ENCODE measurements around the gene NAA15.
"Not testable (repeated sequence)": the region's sequence is repeated elsewhere in the genome, so short reads cannot be mapped to it uniquely, and the experiment has no call there.

The NAA15 gene

DNA sequence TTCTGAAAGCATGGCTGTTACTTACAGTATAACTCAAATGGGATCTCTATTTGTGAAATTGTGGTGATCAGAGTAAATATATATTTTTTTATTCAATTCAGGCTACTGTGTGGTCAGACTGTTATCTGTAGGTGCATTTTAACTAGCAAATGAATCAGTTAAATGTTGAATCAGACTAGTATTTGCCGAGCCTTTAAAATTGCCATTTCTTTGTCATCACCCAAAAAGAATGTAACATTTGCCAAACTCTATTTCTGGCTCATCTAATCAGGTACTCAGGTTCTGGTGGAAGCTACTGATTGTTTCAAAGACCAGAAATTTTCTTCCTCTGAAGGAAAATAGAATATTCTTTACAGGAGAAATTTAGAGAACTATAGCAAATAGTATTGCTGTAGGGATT lies 1.8 kb upstream of the NAA15 start:
- DNase-seq = no peak

DNA sequence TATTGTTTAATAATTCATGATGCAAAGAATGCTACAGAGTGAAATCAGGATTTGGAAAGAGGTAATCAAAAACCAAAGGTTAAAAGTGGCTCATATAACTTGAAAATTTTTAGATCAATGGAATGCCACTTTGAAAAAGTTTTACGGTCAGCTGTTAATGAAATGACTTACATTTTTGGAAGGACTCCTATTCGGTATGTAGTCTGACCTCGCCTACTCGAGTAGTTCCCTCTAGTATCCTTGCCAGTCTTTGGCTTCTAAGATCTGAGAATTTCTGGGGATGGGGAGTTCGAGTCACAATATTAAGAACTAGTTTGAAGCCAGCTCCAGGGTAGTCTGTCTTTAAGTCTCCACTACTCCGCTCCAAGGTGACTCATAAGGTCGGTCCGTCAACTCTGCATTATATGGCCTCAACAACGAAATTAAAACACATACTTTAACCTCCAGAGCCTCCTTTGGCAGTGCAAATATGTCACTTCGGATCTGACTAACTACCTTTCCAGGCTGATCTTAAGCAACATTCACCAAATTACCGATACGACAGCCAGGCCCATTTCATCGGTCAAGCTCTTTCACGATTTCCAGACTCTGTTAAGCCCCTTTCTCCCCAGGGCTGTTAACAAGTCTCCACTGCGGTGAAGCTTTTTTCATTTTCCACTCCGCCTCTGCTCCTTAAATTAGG lies 733 bp upstream of the NAA15 start:
- peak; percentile 9 for DNase-seq

DNA sequence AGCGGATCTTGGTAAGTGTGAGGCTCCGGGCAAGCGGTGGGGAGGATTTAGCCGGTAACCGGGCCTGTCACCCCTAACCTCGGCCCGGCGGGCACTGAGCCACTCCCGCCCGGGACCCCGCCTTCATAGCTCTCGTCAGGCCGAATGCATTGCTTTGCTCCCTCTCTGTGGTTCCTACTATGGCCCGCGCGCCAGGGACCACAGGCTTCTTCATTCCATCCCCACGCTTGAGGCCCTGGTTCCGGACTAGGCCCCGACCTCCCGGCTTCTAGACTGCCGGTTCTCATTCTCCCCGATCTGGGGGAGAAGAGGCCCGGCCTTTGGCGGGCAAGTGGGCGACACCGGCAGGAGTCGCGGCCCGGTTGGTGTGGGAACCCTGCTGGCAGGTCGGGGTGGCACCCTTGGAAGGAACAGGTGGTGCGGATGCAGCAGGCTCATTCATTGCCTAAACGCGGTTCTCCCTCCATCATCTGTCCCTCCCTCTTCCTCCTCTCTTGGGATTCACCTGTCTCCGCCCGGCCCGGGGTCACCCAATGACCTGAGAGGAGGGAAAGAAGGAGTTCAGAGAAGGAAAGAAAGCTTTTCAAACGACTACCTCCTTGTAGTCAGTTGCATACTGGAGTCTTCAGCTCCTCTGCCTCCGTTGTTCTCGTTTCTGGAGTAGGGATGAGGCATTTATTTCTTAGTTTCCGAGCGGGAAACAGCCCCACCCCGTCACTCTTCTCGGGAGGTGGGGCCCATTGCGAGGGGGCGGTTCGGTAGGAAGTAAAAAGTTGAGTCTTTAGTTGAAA lies 711 bp downstream of the NAA15 start, which contains the start of gene NDUFC1:
Gene NDUFC1, minus strand, starts transcription at position 657 of the 791 bp plus-strand sequence. CDS start 6,679 bp downstream, outside the sequence.
- DNase-seq = peak; percentile 75

DNA sequence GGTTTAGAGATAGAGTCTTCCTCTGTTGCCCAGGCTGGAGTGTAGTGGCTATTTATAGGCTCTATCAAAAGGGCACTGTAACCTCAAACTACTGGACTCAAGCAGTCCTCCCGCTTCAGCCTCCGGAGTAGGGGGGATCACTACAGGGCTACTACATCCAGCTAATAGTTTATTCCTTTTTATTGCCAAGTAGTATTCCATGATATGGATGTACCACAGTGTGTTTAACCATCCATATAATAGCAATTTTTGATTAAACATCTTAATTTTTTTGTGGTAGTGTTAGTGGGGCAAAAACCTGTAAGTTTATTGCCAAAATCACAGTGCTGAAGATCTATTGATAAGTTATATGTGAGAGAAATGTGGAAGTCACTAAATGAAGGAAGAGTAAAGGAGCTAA lies 3.6 kb downstream of the NAA15 start:
- DNase-seq = no peak

DNA sequence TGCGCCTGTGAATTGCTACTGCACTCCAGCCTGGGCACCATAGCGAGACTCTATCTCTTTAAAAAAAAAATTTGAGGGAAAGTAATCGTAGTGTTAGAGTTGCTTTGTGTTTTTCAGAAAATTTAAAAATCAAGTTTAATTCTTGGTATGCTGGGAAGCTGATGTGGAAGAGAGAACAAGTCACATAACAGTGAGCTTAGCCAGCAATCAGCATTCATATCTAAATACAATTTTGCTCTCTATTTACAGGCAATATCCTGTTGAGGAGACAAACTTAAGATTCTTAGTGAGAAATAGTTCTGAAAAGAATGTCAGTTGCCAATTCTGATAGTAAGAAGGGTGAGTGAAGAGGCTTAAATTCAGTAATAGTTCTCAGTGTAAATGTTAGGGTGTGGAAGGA lies 10.6 kb downstream of the NAA15 start:
- DNase-seq = no peak

DNA sequence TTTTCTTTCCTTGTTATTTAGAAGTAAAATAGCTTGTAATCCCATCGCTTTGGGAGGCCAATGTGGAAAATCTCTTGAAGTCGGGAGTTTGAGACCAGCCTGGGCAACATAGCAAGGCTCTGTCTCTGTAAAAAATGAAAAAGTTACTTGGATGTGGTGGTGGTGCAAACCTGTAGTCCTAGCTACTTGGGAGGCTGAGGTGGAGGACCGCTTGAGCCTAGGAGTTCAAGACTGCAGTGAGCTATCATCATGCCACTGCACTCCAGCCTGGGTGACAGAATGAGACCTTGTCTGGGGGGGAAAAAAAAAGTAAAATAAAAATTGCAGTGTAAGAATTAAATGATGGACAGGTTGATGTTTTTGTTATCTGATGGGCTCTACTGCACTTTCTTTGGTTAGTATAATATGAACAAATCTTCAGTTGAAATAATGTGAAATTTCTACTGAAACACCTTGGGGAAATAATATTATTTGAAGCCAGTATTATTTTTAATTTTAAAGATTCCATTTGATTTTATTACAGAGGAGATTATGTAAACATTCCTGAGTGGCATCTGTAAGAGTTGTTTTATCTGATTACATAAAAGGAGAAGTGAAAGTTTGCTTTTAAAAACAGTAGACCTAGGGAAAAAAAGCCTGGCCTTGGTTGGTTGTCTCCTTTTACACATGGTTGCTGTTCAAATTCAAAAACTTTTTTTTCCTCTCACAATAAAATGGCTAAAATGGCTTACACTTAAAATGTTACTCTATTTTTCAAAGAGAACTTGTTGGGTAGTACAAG lies 11.4 kb downstream of the NAA15 start:
- no peak for DNase-seq

DNA sequence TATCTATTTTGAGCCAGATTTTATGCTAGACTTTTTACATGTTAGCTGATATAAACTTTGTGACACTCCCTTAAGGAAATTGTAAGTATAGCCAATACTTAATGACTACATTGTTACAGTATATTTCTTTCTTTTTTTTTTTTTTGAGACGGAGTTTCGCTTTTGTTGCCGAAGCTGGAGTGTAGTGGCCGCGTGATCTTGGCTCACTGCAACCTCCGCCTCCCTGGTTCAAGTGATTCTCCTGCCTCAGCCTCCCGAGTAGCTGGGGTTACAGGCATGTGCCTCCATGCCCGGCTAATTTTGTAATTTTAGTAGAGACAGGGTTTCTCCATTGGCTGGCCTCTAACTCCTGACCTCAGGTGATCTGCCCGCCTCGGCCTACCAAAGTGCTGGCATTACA lies 12.1 kb downstream of the NAA15 start:
- not testable (repeated sequence) for DNase-seq

DNA sequence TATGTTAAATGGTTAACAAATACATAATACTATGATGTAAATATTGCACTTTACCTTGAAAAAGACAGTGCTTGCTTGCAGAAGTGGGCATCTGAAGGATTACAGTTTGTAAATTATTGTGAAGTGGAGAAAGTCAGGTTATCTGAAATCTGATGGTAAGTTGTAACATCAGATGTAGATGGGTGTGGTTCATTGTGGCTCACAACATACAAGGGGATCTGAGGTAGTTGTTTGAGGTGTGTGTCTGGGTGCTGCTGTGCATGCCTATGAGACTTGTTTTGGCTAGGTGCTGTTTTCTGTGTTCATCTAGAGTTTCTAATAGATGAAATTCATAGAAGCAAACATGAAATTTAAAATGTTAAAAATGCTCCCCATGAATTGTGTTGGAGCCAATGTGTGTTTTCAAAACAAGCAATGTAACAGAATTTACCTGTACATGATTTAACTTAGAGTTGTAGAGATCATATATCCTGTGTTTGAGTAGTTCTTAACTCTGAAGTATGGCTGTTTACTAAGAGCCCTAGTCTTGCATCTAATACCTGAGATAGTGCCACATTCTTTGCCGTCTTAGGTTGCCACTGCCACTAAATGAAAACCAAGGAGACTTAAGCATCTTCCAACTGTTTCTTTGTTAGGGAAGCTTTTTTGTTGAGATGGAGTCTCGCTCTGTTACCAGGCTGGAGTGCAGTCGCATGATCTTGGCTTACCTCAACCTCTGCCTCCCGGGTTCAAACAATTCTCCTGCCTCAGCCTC lies 12.9 kb downstream of the NAA15 start:
- no peak for DNase-seq

DNA sequence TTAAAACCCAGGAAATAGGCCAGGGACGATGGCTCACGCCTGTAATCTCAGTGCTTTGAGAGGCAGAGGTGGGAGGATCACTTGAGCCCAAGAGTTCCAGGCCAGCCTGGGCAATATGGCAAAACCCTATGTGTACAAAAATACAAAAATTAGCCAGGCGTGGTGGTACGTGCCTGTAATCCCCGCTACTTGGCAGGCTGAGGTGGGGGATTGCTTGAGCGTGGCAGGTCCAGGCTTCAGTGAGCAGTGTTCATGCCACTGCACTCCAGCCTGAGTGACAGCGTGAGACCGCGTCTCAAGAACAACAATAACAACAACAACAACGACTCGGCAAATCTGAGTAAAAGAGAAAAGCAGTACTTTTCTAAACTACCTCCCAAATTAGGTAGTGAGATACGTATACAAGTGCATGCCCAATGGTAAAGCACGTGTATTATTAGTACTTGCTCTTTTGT lies 13.9 kb downstream of the NAA15 start:
- no peak for DNase-seq

DNA sequence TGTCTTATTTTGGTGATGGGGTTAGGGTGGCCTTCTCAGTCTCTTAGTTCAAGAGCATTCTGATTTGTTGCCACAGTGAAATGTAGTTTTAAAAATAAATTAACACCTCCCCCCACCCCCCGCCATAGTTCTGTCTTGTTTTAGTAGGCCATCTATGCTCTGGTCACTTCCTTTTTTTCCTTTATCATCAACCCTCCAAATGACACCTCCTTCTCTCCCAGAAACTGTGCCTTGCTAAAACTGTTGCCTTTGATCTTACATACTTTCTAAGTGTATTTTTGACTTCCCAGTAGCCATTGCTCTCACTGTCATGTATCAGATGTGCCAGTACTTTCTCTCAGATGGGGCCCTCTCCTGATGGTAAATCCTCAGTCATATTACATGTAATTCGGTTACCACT lies 15.4 kb downstream of the NAA15 start:
- DNase-seq = no peak

DNA sequence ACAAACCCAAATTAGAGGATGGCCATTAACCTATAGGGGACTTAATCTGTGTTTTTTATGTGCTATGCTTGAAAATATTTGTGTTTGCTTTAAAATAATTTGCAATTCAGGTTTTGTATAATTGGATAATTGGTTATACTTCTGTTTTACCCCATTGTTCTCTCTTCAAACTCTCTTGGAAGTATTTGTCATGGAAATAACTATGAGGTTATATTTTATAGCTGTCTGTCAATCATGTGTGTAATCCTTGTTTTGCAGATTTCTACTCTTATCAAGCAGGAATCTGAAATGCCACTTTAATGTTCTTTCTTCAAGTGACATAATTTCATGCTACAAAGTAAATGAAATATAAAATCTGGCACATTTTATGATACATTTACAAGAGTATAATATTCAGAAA lies 16.3 kb downstream of the NAA15 start:
- DNase-seq = no peak

DNA sequence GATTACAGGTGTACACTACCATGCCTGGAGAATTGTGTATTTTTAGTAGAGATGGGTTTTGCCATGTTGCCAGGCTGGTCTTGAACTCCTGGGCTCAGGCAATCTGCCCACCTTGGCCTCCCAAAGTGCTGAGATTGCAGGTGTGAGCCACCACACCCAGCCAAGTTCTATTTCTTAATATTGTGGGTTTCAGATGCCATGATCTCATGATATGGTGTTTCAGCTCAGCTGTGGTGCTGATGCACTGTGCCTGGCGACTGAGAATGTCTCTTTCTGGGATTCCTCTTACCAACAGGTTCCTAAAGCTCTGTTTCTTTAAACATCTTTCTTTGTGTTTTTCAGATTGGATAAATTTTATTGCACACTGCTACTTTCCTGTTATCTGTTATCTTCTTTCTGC lies 18.3 kb downstream of the NAA15 start:
- no peak for DNase-seq

DNA sequence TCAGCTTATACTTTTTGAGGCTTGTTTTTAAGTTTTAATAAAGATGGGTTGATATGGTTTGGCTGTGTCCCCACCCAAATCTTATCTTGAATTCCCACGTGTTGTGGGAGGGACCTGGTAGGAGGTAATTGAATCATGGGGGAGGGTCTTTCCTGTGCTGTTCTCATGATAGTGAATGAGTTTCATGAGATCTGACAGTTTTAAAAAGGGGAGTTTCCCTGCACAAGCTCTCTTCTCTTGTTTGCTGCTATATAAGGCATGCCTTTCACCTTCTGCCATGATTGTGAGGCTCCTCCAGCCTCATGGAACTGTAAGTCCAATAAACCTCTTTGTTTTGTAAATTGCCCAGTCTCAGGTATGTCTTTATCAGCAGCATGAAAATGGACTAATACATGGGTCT lies 20.8 kb downstream of the NAA15 start:
- not testable (repeated sequence) for DNase-seq

DNA sequence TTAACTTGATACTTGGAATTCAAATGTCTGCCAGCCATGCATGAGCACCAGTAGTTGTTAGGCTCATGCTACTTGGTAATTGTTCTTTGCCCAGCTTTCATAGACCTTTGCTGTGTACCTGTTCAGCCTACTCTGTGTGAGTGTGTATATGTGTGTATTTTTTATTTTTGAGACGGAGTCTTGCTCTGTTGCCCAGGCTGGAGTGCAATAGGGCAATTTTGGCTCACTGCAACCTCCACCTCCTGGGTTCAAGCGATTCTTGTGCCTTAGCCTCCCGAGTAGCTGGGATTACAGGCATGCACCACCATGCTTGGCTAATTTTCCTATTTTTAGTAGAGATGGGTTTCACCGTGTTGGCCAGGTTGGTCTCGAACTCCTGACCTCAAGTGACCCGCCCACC lies 21.2 kb downstream of the NAA15 start:
- DNase-seq = not testable (repeated sequence)

DNA sequence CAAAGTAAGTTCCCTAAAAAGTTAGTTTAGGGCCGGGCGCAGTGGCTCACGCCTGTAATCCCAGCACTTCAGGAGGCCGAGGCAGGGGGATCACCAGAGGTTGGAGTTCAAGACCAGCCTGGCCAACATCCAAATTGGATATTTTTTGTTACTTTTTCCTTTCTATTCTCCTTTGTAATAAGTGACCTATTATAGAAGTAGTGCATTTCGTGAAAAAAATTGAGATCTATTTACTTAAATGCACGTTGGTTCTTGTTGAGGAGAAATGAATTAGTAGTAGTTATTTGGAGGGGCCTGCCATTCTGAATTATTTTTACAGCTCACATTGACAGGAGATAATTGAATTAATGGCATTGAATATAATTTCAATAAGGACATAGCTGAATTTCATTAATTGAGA lies 23.3 kb downstream of the NAA15 start:
- no peak for DNase-seq

DNA sequence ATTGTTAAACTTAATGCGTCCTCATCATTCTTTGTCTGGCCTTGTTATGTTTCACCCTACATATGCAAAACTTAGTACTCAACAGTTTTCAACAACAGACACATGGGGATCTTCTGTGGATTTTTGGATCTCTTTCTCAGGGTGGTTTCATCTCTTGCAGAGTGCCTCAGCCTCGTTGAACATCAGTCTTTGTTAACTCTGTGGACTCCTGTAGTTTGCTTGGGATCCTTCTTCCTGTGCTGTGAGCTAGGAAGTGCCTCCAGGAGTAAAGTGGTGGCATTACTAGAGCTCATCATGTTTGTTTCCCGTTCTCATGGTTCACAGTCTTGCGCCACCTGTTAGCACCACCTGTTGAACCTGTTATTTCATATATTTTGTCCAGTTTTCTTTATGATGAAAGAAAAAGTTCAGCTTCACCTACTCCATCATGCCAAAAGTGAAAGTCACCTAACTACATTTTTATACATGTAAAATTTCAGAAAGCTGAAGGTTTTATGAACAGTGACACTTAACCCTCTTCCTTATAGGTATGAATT lies 28.4 kb downstream of the NAA15 start:
- no peak for DNase-seq

DNA sequence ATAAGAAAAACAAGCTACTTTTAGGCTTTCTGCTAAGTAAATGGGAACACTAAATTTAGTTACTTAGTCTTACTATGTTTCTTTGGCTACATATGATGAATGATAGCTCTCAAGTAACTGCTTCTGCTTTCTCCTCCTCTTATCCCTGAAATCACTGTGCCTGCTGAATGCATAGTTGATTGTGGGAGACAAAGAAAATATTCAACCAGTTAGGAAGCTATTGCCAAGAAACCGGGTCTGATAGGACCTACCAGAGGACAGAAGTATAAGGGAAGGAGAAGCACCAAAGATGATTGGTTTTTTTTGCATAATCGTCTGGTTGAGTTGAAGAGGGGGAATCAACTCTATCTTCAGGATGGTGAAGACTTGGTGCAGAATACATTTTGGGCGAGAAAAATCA lies 29.0 kb downstream of the NAA15 start:
- no peak for DNase-seq

DNA sequence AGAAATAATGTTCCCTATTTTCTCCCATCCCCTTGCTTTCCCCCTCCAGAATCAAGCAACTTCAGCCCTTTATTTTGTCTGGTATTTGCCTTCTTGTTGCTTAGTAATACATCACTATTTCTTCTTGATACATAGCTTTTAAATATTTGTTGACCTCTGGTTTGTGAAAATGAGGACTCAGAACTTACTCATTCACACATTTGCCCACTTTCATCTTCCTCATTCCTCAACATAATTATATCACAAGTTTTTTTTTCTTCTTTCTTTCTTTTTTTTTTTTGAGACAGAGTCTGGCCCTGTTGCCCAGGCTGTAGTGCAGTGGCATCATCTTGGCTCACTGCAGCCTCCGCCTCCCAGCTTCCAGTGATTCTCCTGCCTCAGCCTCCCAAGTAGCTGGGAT lies 29.9 kb downstream of the NAA15 start:
- DNase-seq = no peak

DNA sequence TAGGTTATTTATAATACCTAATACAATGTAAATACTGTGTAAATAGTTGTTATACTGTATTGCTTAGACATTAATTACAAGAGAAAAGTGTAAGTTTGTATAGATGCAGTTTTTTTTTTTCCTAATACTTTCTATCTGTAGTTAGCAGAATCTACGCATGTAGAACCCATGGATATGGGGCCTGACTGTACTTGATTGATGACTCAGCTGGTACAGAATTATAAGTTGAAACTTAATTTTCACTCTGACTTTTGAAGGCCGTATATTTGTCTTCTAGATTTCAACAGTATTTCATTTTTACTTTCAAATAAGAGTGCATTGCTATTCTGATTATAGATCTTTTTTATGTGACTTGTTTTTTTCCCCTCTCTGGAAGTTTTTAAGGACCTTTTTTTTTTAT lies 31.7 kb downstream of the NAA15 start:
- no peak for DNase-seq

DNA sequence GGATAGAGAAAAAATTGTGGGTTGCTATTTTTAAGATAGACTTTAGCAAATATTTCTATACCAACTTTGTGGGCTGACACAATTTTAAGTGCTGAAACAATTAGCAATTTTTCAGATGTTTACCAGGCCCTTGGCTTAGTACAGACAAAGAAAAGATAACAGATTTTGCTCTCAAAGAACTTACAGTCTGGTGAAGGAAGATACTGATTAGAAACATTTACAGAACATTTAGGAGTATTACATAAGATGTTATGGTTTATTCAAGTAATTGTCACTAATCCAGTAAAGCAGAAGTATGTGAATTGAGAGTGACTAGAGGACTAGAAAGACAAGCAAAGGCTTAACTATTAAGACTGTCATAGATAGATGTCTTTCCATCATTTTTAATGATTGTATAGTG lies 36.3 kb downstream of the NAA15 start:
- DNase-seq = no peak

DNA sequence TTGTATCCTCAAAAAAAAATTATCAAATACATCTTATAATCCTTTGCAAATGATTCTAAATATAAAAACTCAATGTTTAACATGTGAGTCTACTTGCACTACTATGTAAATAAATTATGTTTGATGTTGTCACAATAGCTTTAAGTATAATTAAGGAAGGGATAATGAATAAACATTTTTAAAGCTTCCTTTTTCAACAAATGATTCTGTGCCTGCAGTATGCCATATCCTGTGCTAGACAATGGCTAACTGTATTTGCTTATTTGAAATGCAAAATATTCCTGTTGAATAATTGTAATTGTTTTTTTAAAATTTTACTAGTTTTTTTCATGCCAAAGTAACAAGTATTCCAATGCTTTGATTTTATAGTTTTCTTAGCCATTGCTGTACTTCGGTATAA lies 60.0 kb downstream of the NAA15 start:
- DNase-seq = no peak

DNA sequence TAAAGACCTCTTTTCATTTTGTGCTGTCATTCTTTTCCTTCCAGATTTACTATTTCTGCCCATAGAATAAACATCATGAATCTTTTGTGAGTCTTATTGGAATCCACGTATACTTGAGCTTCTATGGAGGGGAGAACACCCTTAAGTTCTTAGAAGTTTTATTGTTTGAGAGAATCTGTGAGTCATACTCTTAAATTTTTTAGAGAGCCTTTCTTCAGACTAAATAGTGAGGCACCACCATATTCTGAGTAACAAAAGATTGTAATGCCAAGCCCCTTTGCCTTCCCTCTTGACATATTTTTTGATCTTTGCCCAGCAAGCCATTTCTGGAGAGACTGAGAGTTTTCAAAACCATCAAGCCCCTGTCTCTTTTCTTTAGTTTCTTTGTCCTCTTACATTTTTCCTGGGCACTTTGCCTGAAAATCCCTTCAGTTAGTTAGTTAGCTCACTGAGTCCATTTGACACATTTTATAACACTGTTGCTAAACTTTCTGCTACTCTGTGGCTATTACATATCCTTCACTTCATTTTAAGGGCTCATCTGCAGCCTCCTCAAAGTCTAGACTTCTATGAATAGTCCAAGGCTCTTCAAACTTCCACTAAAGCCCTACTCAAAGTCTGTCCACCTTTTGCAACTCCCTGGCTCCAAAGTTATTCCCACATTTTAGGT lies 66.3 kb downstream of the NAA15 start:
- no peak for DNase-seq

All from NCI-H2171 treated with DMSO at 0.1 percent for 48 hours (cell line).